ENCODE results near the gene BRSK1. TPM values are rescaled to one million over a fixed set of nuclear protein-coding genes. Genes with fewer than 3 reads are reported as not detected.

BRSK1 gene
- total and polyA plus RNA-seq, 2 of the 8 experiments (the other 6 are each of a cell fraction or from before 2014, with no cell fraction given) = 27.6 to 32.7 TPM

GRCh38 chr19:55305983-55306562, 22.3 kb downstream of the BRSK1 start (continued):
- no peak for TF ChIP-seq CHD7 (IDR thresholded peaks at IDR 0.05; ENCODE audit: insufficient replicate concordance, low read length)
- TF ChIP-seq GABPA (IDR thresholded peaks at IDR 0.05; ENCODE audit: borderline replicate concordance, insufficient read depth, low read length) = no peak
- TF ChIP-seq SAP30 (IDR thresholded peaks at IDR 0.05; ENCODE audit: insufficient read depth, insufficient replicate concordance, low read length) = no peak
- no peak for TF ChIP-seq POU5F1 (IDR thresholded peaks at IDR 0.05; ENCODE audit: low read depth, low read length)
- TF ChIP-seq RBBP5 (IDR thresholded peaks at IDR 0.05; ENCODE audit: borderline replicate concordance, low read depth, low read length) = no peak
